HepG2 (cell line): ENCODE data around the gene PCED1B.

Source experiments
- CHD2 ChIP-seq: IDR thresholded peaks from 2 replicates; pipeline ENCODE4 v1.6.1; 2011; ENCODE audit warnings: low read depth, low read length, improper control_type of control experiment
- FOXC1 ChIP-seq: sonication (generic); formaldehyde crosslinking; IDR thresholded peaks from 2 replicates; pipeline ENCODE4 v1.8.0; 2022; ENCODE audit warnings: mild to moderate bottlenecking, missing genetic modification reagents, borderline replicate concordance
- NCOR1 ChIP-seq: fragments of 200-600 bp; sonication (generic); IDR thresholded peaks from 2 replicates; pipeline ENCODE4 v1.7.0; 2017; ENCODE audit warnings: antibody characterized with exemption, low read length, borderline replicate concordance
- SP1 ChIP-seq, 2 experiments: fragments of 450-650 bp in 1 of 2; sonication (generic) in 1 of 2; formaldehyde crosslinking in 1 of 2; IDR thresholded peaks; 2 replicates each; pipeline versions ENCODE4 v1.4.0 to v1.6.1; 2016 to 2020; ENCODE audit warnings: missing genetic modification reagents in 1 of 2
- ZNF430 ChIP-seq: sonication (generic); formaldehyde crosslinking; IDR thresholded peaks from 2 replicates; pipeline ENCODE4 v1.9.0; 2021; ENCODE audit warnings: mild to moderate bottlenecking, missing genetic modification reagents
- TF ChIP-seq, protein P1 (sequence below): sonication (generic); formaldehyde crosslinking; IDR thresholded peaks from 2 replicates; pipeline ENCODE4 v1.8.1; 2023; ENCODE audit warnings: mild to moderate bottlenecking, missing genetic modification reagents
- TF ChIP-seq, protein P2 (sequence below): sonication (generic); formaldehyde crosslinking; IDR thresholded peaks from 2 replicates; pipeline ENCODE4 v1.5.0; 2020; ENCODE audit warnings: mild to moderate bottlenecking, missing genetic modification reagents, moderate library complexity
- TF ChIP-seq, protein P3 (sequence below): conservative IDR thresholded peaks from 2 replicates; pipeline ENCODE4 v1.6.1; 2018; ENCODE audit warnings: missing genetic modification reagents

DNA sequence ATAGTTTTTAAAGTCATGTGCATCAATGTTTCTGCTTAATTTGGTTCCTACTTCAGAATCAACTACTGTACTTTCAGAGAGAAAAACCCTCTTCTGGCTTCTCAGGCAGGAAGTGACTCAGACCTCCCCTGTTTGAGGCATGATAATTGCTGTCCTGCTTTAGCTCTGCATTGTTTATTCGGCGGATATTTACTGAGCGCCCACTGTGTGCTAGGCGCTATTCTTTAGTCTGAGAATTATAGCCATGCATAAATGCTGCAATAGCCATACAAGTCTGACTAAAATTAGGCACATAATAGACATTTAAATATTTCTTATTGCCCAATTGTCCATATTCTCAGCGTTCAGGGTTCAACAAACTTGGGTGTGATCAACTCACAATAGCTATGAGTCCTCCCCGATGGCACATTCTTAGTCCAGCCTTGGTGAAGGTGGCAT is 6.4 kb downstream of the PCED1B start:
- TF ChIP-seq, protein P1, sequence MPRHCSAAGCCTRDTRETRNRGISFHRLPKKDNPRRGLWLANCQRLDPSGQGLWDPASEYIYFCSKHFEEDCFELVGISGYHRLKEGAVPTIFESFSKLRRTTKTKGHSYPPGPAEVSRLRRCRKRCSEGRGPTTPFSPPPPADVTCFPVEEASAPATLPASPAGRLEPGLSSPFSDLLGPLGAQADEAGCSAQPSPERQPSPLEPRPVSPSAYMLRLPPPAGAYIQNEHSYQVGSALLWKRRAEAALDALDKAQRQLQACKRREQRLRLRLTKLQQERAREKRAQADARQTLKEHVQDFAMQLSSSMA (CRISPR knock-in tag) = no peak
- TF ChIP-seq FOXC1 (CRISPR knock-in tag) (no peak), ZNF430 (CRISPR knock-in tag) (no peak), SP1 (IDR thresholded peaks at IDR 0.05) (no peak), SP1 (CRISPR knock-in tag; IDR thresholded peaks at IDR 0.05) (no peak), CHD2 (no peak), NCOR1 (no peak)
- TF ChIP-seq, protein P2, sequence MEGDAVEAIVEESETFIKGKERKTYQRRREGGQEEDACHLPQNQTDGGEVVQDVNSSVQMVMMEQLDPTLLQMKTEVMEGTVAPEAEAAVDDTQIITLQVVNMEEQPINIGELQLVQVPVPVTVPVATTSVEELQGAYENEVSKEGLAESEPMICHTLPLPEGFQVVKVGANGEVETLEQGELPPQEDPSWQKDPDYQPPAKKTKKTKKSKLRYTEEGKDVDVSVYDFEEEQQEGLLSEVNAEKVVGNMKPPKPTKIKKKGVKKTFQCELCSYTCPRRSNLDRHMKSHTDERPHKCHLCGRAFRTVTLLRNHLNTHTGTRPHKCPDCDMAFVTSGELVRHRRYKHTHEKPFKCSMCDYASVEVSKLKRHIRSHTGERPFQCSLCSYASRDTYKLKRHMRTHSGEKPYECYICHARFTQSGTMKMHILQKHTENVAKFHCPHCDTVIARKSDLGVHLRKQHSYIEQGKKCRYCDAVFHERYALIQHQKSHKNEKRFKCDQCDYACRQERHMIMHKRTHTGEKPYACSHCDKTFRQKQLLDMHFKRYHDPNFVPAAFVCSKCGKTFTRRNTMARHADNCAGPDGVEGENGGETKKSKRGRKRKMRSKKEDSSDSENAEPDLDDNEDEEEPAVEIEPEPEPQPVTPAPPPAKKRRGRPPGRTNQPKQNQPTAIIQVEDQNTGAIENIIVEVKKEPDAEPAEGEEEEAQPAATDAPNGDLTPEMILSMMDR (CRISPR knock-in tag) = no peak
- TF ChIP-seq, protein P3, sequence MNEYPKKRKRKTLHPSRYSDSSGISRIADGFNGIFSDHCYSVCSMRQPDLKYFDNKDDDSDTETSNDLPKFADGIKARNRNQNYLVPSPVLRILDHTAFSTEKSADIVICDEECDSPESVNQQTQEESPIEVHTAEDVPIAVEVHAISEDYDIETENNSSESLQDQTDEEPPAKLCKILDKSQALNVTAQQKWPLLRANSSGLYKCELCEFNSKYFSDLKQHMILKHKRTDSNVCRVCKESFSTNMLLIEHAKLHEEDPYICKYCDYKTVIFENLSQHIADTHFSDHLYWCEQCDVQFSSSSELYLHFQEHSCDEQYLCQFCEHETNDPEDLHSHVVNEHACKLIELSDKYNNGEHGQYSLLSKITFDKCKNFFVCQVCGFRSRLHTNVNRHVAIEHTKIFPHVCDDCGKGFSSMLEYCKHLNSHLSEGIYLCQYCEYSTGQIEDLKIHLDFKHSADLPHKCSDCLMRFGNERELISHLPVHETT (CRISPR knock-in tag) = no peak
